ENCODE measurements around the gene ZNF780B.

ZNF780B gene

GRCh38 chr19:40023969-40024368 lies 32.1 kb downstream of the ZNF780B start:
- Histone ChIP-seq H2AFZ (ENCODE audit: low read depth) (no peak overlapping the region), H3K4me1 (ENCODE audit: low read depth, poor library complexity, severe bottlenecking) (no peaks in the 10 kb centered on the region), H3K27ac (no peak overlapping the region), H3K27me3 (ENCODE audit: insufficient read depth, low read depth) (no peaks in the 10 kb centered on the region), H3K4me3 (IDR thresholded peaks at IDR 0.05; ENCODE audit: insufficient read depth, low read depth, low read length) (no peak overlapping the region), H3K36me3 (ENCODE audit: insufficient read depth) (no peaks in the 10 kb centered on the region), H4K20me1 (ENCODE audit: insufficient read depth) (no peaks in the 10 kb centered on the region), H3K4me2 (no peak overlapping the region), H3K9ac (no peak overlapping the region), H3K79me2 (ENCODE audit: insufficient read depth, low read depth) (no peaks in the 10 kb centered on the region)
- no peak for TF ChIP-seq CTCF (conservative IDR thresholded peaks at IDR 0.05; ENCODE audit: low read depth, low read length)

DNA sequence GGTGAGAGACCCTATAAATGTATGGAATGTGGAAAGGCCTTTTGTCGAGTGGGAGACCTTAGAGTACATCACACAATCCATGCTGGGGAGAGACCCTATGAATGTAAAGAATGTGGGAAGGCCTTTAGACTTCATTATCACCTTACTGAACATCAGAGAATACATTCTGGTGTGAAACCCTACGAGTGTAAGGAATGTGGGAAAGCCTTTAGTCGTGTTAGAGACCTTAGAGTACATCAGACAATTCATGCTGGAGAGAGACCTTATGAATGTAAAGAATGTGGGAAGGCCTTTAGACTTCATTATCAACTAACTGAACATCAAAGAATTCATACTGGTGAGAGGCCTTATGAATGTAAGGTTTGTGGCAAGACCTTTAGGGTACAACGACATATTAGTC lies 42.0 kb downstream of the ZNF780B start:
- Histone ChIP-seq H4K20me1 (ENCODE audit: insufficient read depth) (no peaks in the 10 kb centered on the region), H3K36me3 (ENCODE audit: insufficient read depth) (no peaks in the 10 kb centered on the region), H3K79me2 (ENCODE audit: insufficient read depth, low read depth) (no peaks in the 10 kb centered on the region), H3K4me2 (no peak overlapping the region), H3K27ac (no peak overlapping the region), H3K4me3 (IDR thresholded peaks at IDR 0.05; ENCODE audit: insufficient read depth, low read depth, low read length) (no peak overlapping the region), H3K27me3 (ENCODE audit: insufficient read depth, low read depth) (no peaks in the 10 kb centered on the region), H3K4me1 (ENCODE audit: low read depth, poor library complexity, severe bottlenecking) (no peaks in the 10 kb centered on the region), H2AFZ (ENCODE audit: low read depth) (no peak overlapping the region), H3K9ac (no peak overlapping the region)
- no peak for TF ChIP-seq CTCF (conservative IDR thresholded peaks at IDR 0.05; ENCODE audit: low read depth, low read length)

DNA sequence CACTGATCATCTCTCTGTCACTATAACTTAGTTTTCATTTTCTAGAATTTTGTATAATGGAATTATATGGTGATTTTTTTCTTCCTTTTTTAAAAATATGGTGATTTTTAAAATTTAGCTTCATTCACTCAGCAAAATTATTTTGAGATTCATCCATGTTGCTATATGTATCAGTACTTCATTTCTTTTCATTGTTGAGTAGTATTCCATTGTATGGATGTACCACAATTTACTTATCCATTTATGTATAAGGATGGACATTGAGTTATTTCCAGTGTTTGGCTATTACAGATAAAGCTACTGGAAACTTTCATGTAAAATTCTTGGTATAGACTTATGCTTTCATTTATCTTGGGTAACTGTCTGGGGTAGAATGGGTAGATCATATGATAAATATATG lies 46.4 kb downstream of the ZNF780B start:
- Histone ChIP-seq H2AFZ (ENCODE audit: low read depth) (no peak overlapping the region), H3K36me3 (ENCODE audit: insufficient read depth) (no peaks in the 10 kb centered on the region), H4K20me1 (ENCODE audit: insufficient read depth) (no peaks in the 10 kb centered on the region), H3K27ac (no peak overlapping the region), H3K27me3 (ENCODE audit: insufficient read depth, low read depth) (no peaks in the 10 kb centered on the region), H3K79me2 (ENCODE audit: insufficient read depth, low read depth) (no peaks in the 10 kb centered on the region), H3K4me1 (ENCODE audit: low read depth, poor library complexity, severe bottlenecking) (peaks cover 10% of the 10 kb centered on the region), H3K4me2 (no peak overlapping the region), H3K4me3 (IDR thresholded peaks at IDR 0.05; ENCODE audit: insufficient read depth, low read depth, low read length) (no peak overlapping the region), H3K9ac (no peak overlapping the region)
- no peak for TF ChIP-seq CTCF (conservative IDR thresholded peaks at IDR 0.05; ENCODE audit: low read depth, low read length)

GRCh38 chr19:40006273-40006691 lies 49.7 kb downstream of the ZNF780B start:
- H4K20me1 ChIP-seq (ENCODE audit: insufficient read depth), result no peaks in the 10 kb centered on the region
- TF ChIP-seq CTCF (conservative IDR thresholded peaks at IDR 0.05; ENCODE audit: low read depth, low read length), result no peak
- no peak overlapping the region for H3K9ac ChIP-seq
- no peaks in the 10 kb centered on the region for H3K79me2 ChIP-seq (ENCODE audit: insufficient read depth, low read depth)
- H3K27ac ChIP-seq, result no peak overlapping the region
- H3K36me3 ChIP-seq (ENCODE audit: insufficient read depth), result no peaks in the 10 kb centered on the region
- peaks cover 10% of the 10 kb centered on the region for H3K4me1 ChIP-seq (ENCODE audit: low read depth, poor library complexity, severe bottlenecking)
- H3K4me3 ChIP-seq (IDR thresholded peaks at IDR 0.05; ENCODE audit: insufficient read depth, low read depth, low read length), result no peak overlapping the region
- H3K27me3 ChIP-seq (ENCODE audit: insufficient read depth, low read depth), result no peaks in the 10 kb centered on the region
- no peak overlapping the region for H3K4me2 ChIP-seq
- H2AFZ ChIP-seq (ENCODE audit: low read depth), result no peak overlapping the region
